K562 (cell line): Measurements from ENCODE around the gene SLC35E1. TPM values are rescaled to one million over a fixed set of nuclear protein-coding genes. Genes with fewer than 3 reads are reported as not detected.

ENCODE experiments used
- BRD9 ChIP-seq: fragments of 450-650 bp; IDR thresholded peaks from 2 replicates; pipeline ENCODE4 v1.6.1; 2018; ENCODE audit warnings: low read depth; ENCODE audit not compliant: partially characterized antibody
- NKRF ChIP-seq: fragments of 450-650 bp; IDR thresholded peaks from 2 replicates; pipeline ENCODE4 v1.6.1; 2016; ENCODE audit warnings: borderline replicate concordance
- PTBP1 ChIP-seq: fragments of 200-400 bp; formaldehyde crosslinking; IDR thresholded peaks from 2 replicates; pipeline ENCODE4 v1.6.1; 2017; ENCODE audit warnings: low read depth, low read length
- RBFOX2 ChIP-seq: fragments of 200-400 bp; formaldehyde crosslinking; IDR thresholded peaks from 2 replicates; pipeline ENCODE4 v1.6.1; 2017; ENCODE audit warnings: low read depth, mild to moderate bottlenecking, low read length, moderate library complexity
- RBM15 ChIP-seq: fragments of 200-400 bp; formaldehyde crosslinking; IDR thresholded peaks from 2 replicates; pipeline ENCODE4 v1.6.1; 2018; ENCODE audit warnings: mild to moderate bottlenecking, low read length, moderate library complexity; ENCODE audit not compliant: insufficient read depth
- RHOXF2B ChIP-seq: fragments of 250-450 bp; sonication (Bioruptor Pico); conservative IDR thresholded peaks from 2 replicates; pipeline ENCODE4 v1.5.1; 2021
- RUNX1 ChIP-seq: sonication (generic); IDR thresholded peaks from 2 replicates; pipeline ENCODE4 v1.6.1; 2016; ENCODE audit warnings: antibody characterized with exemption, low read depth
- ZNF57 ChIP-seq: fragments of 450-650 bp; formaldehyde crosslinking; IDR thresholded peaks from 2 replicates; pipeline ENCODE4 v1.4.0; 2020; ENCODE audit warnings: mild to moderate bottlenecking, moderate library complexity
- ZNF655 ChIP-seq: fragments of 250-450 bp; sonication (Bioruptor Pico); IDR thresholded peaks from 2 replicates; pipeline ENCODE4 v1.5.0; 2021
- polyA plus RNA-seq, 8 experiments: library from polyadenylated mRNA; depleted of rRNA in 4 of 8; stranded (reverse) in 5 of 8; unstranded in 3 of 8; fragments of >200 nt; fragmentation: Nextera tagmentation in 2 of 8; fragmentation: Illumina TruSeq in 1 of 8; extraction: Ambion mirVana in 2 of 8; extraction: Trizol in 1 of 8; gene quantifications; 2 replicates each; pipeline versions ENCODE4 v1.2.1 to v1.2.3, GENCODE V29; 2011 to 2014; ENCODE audit warnings: inconsistent platforms in 1 of 8, missing spikeins in 1 of 8
- total RNA-seq, 7 experiments: library from RNA; depleted of rRNA in 6 of 7; stranded (reverse); fragments of >200 nt in 6 of 7; fragmentation: Illumina TruSeq in 2 of 7; extraction: Trizol in 2 of 7; gene quantifications; 2 replicates each; pipeline versions ENCODE4 v1.2.1 to v1.2.3, GENCODE V29; 2011 to 2021; ENCODE audit warnings: low replicate concordance in 1 of 7
- TF ChIP-seq, protein P1 (sequence below): sonication (generic); formaldehyde crosslinking; IDR thresholded peaks from 2 replicates; pipeline ENCODE4 v1.8.1; 2022; ENCODE audit warnings: missing genetic modification reagents
- TF ChIP-seq, protein P2 (sequence below): sonication (generic); formaldehyde crosslinking; IDR thresholded peaks from 2 replicates; pipeline ENCODE4 v1.9.0; 2022; ENCODE audit warnings: mild to moderate bottlenecking, missing genetic modification reagents
- TF ChIP-seq, protein P3 (sequence below): fragments of 250-450 bp; sonication (Bioruptor Pico); IDR thresholded peaks from 2 replicates; pipeline ENCODE4 v1.8.0; 2021; ENCODE audit warnings: borderline replicate concordance, mild to moderate bottlenecking, moderate library complexity; ENCODE audit not compliant: poor library complexity, severe bottlenecking
- TF ChIP-seq, protein P4 (sequence below): fragments of 250-450 bp; sonication (Bioruptor Pico); IDR thresholded peaks from 2 replicates; pipeline ENCODE4 v1.4.0; 2020; ENCODE audit warnings: borderline replicate concordance
- TF ChIP-seq, protein P5 (sequence below): fragments of 450-650 bp; formaldehyde crosslinking; IDR thresholded peaks from 2 replicates; pipeline ENCODE4 v1.4.0; 2022; ENCODE audit warnings: missing genetic modification characterization
- TF ChIP-seq, protein P6 (sequence below): fragments of 450-650 bp; IDR thresholded peaks from 2 replicates; pipeline ENCODE4 v1.7.0; 2016; ENCODE audit warnings: borderline replicate concordance

Gene SLC35E1
- total and polyA plus RNA-seq, 9 of the 15 experiments (the other 6 are each of a cell fraction or from before 2014, with no cell fraction given), result 15.0 to 40.1 (median 25.7) TPM

DNA sequence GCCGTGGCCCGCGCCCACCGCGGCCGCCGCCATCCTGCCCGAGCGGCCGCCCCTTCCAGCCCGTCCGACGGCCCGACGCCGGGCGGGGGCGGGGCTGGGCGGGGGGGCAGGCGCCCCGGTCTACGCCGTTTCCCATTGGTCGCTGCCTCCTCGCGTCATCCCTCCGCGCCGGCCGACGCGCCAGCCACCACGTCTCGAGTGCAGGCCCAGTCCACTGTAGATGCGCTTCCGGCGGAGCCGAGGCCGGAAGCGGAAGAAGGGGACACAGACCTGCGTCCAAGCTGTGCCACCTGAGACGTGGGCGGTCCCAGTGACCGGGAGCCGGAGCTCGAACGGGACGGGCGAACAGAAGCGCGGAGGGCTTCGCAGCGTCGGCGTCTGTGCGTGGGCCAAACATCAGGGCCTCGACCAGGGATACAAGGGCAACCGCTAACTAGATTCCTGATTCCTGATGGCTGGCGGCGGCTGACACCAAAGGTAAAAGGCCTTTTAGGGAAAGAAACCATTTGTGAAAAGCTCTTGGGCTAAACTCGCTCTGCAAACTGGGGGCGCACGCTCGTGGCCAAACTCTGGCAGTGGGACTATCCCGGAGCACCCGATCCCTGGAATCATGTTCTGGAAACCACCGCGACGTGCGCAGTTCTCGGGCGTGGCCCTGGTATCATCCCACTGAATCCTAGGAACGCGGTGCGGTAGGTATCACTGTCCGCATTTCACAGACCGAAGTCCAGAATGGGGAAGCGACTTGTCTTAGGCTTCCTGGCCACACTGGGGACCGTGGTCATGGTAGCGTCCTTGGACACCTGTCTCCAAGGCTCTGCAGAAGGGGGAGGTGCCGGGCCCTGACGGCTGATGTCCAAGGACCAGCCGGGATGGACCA lies at the start of gene SLC35E1 (continued):
- TF ChIP-seq, protein P1, sequence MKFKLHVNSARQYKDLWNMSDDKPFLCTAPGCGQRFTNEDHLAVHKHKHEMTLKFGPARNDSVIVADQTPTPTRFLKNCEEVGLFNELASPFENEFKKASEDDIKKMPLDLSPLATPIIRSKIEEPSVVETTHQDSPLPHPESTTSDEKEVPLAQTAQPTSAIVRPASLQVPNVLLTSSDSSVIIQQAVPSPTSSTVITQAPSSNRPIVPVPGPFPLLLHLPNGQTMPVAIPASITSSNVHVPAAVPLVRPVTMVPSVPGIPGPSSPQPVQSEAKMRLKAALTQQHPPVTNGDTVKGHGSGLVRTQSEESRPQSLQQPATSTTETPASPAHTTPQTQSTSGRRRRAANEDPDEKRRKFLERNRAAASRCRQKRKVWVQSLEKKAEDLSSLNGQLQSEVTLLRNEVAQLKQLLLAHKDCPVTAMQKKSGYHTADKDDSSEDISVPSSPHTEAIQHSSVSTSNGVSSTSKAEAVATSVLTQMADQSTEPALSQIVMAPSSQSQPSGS (CRISPR knock-in tag), result no peak
- TF ChIP-seq ZNF57, result no peak
- TF ChIP-seq, protein P2, sequence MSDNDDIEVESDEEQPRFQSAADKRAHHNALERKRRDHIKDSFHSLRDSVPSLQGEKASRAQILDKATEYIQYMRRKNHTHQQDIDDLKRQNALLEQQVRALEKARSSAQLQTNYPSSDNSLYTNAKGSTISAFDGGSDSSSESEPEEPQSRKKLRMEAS (CRISPR knock-in tag), result no peak; the same call in 1 of the 2 replicates
- TF ChIP-seq, protein P3, sequence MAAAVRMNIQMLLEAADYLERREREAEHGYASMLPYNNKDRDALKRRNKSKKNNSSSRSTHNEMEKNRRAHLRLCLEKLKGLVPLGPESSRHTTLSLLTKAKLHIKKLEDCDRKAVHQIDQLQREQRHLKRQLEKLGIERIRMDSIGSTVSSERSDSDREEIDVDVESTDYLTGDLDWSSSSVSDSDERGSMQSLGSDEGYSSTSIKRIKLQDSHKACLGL, result no peak
- TF ChIP-seq, protein P4, sequence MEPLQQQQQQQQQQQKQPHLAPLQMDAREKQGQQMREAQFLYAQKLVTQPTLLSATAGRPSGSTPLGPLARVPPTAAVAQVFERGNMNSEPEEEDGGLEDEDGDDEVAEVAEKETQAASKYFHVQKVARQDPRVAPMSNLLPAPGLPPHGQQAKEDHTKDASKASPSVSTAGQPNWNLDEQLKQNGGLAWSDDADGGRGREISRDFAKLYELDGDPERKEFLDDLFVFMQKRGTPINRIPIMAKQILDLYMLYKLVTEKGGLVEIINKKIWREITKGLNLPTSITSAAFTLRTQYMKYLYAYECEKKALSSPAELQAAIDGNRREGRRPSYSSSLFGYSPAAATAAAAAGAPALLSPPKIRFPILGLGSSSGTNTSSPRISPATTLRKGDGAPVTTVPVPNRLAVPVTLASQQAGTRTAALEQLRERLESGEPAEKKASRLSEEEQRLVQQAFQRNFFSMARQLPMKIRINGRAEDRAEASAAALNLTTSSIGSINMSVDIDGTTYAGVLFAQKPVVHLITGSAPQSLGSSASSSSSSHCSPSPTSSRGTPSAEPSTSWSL (CRISPR knock-in tag), result no peak
- TF ChIP-seq PTBP1, result no peak
- no peak for TF ChIP-seq RBM15
- TF ChIP-seq ZNF655, result no peak
- TF ChIP-seq RHOXF2B (CRISPR knock-in tag), result no peak
- TF ChIP-seq RBFOX2, result peak; percentile 75
- TF ChIP-seq, protein P5, sequence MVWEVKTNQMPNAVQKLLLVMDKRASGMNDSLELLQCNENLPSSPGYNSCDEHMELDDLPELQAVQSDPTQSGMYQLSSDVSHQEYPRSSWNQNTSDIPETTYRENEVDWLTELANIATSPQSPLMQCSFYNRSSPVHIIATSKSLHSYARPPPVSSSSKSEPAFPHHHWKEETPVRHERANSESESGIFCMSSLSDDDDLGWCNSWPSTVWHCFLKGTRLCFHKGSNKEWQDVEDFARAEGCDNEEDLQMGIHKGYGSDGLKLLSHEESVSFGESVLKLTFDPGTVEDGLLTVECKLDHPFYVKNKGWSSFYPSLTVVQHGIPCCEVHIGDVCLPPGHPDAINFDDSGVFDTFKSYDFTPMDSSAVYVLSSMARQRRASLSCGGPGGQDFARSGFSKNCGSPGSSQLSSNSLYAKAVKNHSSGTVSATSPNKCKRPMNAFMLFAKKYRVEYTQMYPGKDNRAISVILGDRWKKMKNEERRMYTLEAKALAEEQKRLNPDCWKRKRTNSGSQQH, result no peak
- TF ChIP-seq, protein P6, sequence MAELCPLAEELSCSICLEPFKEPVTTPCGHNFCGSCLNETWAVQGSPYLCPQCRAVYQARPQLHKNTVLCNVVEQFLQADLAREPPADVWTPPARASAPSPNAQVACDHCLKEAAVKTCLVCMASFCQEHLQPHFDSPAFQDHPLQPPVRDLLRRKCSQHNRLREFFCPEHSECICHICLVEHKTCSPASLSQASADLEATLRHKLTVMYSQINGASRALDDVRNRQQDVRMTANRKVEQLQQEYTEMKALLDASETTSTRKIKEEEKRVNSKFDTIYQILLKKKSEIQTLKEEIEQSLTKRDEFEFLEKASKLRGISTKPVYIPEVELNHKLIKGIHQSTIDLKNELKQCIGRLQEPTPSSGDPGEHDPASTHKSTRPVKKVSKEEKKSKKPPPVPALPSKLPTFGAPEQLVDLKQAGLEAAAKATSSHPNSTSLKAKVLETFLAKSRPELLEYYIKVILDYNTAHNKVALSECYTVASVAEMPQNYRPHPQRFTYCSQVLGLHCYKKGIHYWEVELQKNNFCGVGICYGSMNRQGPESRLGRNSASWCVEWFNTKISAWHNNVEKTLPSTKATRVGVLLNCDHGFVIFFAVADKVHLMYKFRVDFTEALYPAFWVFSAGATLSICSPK, result no peak
- TF ChIP-seq RUNX1, result peak; percentile 65; the same call in 1 of the 2 replicates
- TF ChIP-seq NKRF, result peak; percentile 93
- no peak for TF ChIP-seq BRD9
